ENCODE data around the gene NFIX.
"Not testable (repeated sequence)": the region's sequence is repeated elsewhere in the genome, so short reads cannot be mapped to it uniquely, and the experiment has no call there.

The NFIX gene

DNA sequence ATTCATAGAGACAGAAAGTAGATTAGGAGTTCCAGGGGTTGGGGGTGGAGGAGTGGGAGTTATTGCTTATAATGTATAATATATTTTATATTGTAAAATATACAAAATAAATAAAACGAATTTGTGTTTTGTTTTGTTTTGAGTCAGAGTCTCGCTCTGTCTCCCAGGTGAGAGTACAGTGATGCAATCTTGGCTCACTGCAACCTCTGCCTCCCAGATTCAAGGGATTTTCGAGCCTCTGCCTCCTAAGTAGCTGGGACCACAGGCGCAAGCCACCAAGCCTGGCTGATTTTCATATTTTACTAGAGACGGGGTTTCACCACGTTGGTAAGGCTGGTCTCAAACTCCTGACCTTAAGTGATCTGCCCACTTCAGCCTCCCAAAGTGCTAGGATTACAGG is 35.8 kb upstream of the NFIX start:
- no peak for DNase-seq

- DNase-seq, result peak; percentile 67
Measured at GRCh38 chr19:12965017-12965811, 30.1 kb upstream of the NFIX start.

- no peak for DNase-seq
Measured at GRCh38 chr19:12965812-12966135, 29.5 kb upstream of the NFIX start.

GRCh38 chr19:12967907-12968306 is 27.4 kb upstream of the NFIX start:
- DNase-seq, result no peak

- DNase-seq, result no peak
Measured at GRCh38 chr19:12969292-12969988, 25.8 kb upstream of the NFIX start, which contains the start of gene DAND5. Gene DAND5, plus strand, starts transcription at chr19:12969576. Its CDS starts 85 bp downstream, at chr19:12969661.

DNA sequence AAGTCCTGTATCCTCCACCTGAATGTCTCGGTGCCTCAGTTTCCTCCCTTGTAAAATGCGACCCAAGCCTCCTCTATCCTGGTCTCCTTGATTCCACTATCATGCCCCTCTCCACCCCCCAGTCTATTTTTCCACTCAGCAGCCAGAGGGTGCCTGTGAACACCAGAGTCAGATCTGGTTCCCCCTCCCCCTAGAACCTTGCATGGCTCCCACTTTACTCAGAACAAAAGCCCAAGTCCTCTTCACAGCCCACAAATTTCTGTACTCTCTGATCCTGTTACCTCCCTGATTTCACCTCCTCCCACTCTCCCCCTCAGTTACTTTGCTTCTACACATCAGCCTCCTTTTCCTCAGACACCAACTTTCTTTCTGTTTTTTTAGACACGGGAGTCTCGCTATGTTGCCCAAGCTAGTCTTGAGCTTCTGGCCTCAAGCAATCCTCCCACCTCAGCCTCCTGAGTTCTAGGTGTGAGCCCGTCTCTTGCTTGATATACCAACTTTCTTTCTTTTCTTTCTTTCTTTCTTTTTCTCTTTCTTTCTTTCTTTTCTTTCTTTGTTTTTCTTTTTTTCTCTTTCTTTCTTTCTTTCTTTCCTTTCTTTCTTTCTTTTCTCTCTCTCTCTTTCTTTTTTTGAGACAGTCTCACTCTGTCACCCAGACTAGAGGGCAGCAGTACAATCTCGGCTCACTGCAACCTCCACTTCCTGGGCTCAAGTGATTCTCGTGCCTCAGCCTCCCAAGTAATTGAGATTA is 25.0 kb upstream of the NFIX start:
- DNase-seq, result no peak

- no peak for DNase-seq
Measured at GRCh38 chr19:12973236-12973635, 22.0 kb upstream of the NFIX start.

GRCh38 chr19:12974301-12975220 is 20.7 kb upstream of the NFIX start:
- no peak for DNase-seq

DNA sequence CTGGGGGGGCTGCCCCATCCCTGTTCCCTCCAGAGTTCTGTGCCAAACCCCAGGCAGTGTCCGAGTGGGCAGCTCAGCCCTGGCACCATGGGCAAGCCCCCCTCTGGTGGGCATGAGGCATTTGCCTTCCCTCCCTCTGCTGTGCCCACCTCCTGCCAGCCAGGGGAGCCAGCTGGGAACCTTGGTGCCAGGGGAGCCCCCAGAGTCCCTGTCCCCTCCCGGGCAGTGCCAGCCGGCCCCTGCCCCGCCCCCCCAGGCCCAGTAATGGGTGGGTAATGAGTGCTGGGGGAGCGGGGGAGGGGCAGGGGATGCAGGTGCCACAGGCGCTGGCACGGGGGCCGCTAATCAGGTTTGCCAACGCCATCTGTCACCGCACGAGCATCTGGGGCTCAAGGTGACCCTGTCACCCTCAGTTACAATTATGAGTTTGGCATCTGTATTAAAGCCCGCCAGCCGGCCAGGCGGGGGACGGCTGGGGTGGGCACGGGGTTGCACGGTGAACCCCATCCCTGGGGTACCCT is 20.0 kb upstream of the NFIX start:
- DNase-seq, result no peak

- not testable (repeated sequence) for DNase-seq
Measured at GRCh38 chr19:12976109-12976508, 19.2 kb upstream of the NFIX start.

DNA sequence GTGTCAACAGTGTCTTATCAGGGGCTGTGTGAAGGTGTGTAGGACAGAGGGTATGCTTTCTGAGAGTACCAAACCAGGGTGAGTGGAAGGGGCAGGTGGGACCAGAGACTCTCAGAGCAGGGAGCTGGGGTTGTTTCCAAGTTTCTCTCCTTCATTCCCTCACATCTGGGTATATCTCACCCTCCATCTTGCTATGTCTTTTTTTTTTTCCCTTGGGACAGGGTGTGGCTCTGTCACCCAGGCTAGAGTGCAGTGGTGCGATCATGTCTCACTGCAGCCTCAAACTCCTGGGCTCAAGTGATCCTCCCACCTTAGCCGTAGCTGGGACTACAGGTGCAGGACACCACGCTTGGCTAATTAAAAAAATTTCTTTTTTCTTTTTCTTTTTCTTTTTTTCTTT is 15.3 kb upstream of the NFIX start:
- no peak for DNase-seq

DNA sequence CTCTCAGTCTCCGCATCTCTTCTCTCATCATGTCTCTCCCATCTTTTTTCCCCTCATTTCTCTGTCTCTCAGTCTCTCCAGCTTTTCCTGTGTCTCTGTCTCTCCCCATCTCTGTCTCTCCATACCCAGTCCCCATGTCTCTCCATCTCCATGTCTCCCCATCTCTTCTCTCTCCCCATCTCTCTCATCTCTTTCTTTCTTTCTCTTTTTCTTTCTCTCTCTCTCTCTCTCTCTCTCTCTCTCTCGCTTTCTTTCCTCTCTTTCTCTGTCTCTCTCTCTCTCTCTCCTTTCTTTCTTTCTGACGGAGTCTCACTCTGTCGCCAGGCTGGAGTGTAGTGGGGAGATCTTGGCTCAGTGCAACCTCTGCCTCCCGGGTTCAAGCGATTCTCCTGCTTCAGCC is 12.6 kb upstream of the NFIX start:
- DNase-seq, result no peak

DNA sequence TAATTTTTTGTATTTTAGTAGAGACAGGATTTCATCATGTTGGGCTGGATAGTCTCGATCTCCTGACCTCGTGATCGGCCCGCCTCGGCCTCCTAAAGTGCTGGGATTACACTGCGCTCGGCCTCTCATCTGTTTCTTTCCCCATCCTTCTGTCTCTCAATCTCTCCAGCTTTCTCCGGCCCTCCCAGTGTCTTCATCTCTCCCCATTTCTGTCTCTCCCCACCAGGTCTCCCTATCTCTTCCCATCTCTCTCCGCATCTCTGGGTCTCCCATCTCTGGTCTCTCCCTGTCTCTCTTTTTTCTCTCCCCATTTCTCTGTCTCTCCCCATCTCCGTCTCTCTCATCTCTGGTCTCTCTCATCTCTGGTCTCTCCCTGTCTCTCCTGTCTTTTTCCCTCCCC is 12.2 kb upstream of the NFIX start:
- no peak for DNase-seq

DNA sequence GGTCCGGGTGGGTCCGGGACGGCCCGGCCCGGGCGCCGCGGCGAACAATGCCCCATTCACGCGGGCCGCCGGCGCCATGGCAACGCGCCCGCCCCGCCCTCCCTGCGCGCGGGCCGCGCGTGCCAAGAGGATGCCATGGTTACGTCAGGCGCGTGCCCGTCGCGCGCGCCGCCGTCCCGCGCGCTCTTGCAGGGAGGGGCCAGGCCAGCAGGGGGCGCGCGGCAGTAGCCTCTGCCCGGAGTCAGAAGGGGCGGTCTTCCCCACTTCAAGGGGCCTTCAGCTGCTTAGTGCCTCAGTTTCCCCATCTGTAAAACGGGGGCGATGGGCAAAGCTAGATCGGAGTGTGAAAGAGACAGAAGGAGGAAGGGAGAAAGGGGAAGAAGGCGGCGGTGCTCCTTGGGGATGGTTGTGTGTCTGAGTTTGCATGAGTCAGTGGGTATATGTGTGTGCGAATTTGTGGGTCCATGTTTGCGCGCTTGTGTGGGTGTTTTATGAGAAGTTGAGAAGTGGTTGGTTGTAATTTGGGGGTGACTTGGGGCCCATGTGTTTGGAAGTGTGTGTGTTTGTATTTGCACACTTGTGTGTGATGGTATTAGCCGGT is 11.6 kb upstream of the NFIX start:
- peak; percentile 49 for DNase-seq

DNA sequence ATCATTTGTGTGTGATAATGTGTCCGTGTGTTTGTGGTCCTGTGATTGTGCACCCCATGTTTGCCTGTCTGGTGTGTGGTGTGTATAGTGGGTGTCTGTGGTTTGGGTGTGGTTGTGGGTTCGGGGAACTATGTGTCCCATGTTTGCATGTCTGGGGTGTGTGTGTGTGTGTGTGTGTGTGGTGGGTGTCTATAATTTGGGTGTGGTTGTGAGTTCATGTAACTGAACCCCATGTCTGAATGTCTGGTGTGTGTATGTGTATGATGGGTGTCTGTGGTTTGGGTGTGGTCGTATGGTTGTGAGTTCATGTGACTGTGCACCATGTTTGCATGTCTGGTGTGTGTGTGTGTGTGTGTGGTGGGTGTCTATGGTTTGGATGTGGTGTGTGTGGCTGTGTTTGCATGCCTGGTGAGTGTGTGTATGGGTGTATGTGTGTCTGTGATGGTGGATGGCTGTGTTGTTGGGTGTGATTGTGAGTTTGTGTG is 11.1 kb upstream of the NFIX start:
- no peak for DNase-seq

DNA sequence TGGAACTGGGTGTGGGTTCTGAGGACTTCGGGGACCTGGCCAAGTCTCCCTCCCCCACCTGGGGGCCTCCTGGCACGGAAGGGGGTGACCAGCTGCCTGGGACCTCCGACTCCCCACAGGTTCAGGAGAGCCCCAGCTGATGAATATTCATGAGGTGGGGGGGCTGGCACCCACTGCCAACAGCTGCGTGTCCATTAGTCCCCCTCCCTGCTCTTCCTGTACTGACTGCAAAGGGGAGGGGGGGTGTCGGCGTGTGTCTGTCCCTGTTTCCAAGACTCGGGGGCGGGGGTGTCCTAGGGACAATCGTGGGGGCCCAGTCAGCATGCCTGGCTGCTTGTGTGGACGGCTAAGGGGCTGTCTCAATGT is 10.6 kb upstream of the NFIX start:
- no peak for DNase-seq

DNA sequence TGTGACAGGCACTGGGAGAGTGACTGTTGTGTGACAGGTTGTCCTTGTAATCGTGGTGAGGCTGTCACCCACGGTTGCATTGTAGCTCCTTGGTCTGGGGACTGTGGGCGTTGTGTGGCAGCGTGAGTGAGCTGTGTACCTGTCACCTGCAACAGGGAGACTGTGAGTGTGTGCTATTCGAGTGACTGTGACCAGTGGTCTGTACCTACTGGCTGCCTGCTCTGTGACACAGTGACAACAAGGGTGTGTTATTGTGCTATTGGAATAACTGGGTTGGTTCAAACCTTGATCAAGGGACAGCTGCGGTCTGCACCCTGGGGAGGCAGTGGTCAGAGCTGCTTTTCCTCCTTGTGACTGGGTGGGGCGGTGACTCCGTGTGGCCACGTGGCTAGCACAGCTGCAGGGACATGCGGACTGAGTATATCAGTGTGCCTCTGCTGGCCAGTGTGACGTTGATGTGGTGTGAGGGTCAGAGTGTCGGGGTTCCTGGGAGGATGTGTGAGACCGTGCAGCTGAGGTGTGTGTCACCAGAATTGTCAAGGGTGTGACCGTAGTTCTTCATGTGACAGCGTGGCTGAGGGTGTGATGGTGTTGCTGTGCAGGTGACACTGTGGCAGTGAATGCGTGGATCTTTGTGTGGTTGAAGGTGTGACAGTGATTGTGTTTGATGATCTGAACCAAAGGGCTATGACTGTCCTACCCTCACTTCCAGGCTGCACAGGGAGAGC is 10.1 kb upstream of the NFIX start:
- DNase-seq, result no peak

DNA sequence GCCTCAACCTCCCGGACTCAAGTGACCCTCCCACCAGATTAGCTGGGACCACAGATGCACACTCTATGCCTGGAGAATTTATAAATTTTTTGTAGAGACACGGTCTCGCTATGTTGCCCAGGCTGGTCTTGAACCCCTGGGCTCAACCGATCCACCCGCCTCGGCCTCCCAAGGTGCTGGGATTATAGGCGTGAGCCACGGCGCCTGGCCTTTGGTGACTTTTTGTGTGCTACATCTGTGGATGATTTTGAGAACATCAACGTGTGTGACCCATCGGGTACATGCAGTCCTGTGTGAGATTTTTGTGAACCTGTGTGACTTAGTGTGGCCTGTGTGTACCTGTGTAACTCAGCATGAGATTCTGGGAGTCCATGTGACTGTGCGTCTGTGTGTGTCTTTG is 8.5 kb upstream of the NFIX start:
- DNase-seq, result no peak

- no peak for DNase-seq
Measured at GRCh38 chr19:12987190-12987589, 8.1 kb upstream of the NFIX start.

DNA sequence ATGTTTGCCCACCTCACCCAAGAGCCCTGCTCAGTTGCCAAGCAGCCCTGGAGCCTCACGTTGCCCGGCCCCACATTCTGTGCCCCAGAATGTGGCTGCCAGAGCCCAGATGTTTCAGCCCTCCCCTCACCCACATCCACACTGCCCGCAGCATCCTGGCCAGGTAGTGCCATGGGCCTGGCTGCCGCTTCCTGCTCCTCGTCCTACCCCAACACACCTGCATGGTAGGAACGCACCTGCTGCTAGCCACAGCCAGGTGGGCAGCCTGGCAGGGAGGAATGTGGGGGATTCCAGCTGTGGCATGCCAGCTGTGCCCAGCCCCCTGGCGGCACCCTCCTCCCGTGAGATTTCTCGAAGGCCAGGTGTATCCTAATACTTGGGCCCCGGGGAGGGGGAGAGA is 7.5 kb upstream of the NFIX start:
- DNase-seq, result no peak

- DNase-seq, result no peak
Measured at GRCh38 chr19:12990431-12990830, 4.8 kb upstream of the NFIX start.

All from KG1 (cell line).